GM12891 (cell line): ENCODE results near the gene FBRSL1.

Experiments used
- DNase-seq: peaks from one replicate; pipeline ENCODE4 v3.0.0; 2011; ENCODE audit warnings: low spot score; ENCODE audit not compliant: insufficient read length
- FAIRE-seq: peaks from 2 replicates; lab custom pipeline; 2011; peaks lifted over from hg19 to GRCh38; lab: Jason Lieb, UNC
- PAX5 ChIP-seq: IDR thresholded peaks from 2 replicates; pipeline ENCODE4 v1.6.1; 2011; ENCODE audit warnings: low read length, moderate library complexity, mild to moderate bottlenecking; ENCODE audit not compliant: insufficient read depth, severe bottlenecking
- POLR2A ChIP-seq: IDR thresholded peaks from 2 replicates; pipeline ENCODE4 v1.6.1; 2011; ENCODE audit warnings: low read depth, low read length, control low read depth
- POLR2AphosphoS5 ChIP-seq: IDR thresholded peaks from 2 replicates; pipeline ENCODE4 v1.6.1; 2011; ENCODE audit warnings: low read depth, low read length, control low read depth
- POU2F2 ChIP-seq: IDR thresholded peaks from 2 replicates; pipeline ENCODE4 v1.6.1; 2011; ENCODE audit warnings: low read depth, mild to moderate bottlenecking, control low read depth, low read length, moderate library complexity
- SPI1 ChIP-seq: IDR thresholded peaks from 2 replicates; pipeline ENCODE4 v1.6.1; 2011; ENCODE audit warnings: low read depth, low read length, control low read depth
- TAF1 ChIP-seq: IDR thresholded peaks from 2 replicates; pipeline ENCODE4 v1.6.1; 2011; ENCODE audit warnings: low read depth, low read length, control low read depth

The FBRSL1 gene

GRCh38 chr12:132488127-132489077, 1.5 kb upstream of the FBRSL1 start:
- DNase-seq (no peak), FAIRE-seq (peak; percentile 31)
- TF ChIP-seq SPI1 (no peak), POLR2A (no peak), POU2F2 (no peak), TAF1 (no peak), POLR2AphosphoS5 (no peak), PAX5 (no peak)

GRCh38 chr12:132489078-132489601, 811 bp upstream of the FBRSL1 start:
- FAIRE-seq = no peak
- DNase-seq = no peak
- TF ChIP-seq POU2F2 (no peak), PAX5 (no peak), POLR2A (no peak)

- DNase-seq = peak; percentile 61
- no peak for TF ChIP-seq POU2F2
- TF ChIP-seq TAF1 = no peak
- no peak for TF ChIP-seq POLR2AphosphoS5
- TF ChIP-seq SPI1 = no peak
- TF ChIP-seq PAX5 = no peak
- FAIRE-seq = peak; percentile 16
Measured at GRCh38 chr12:132490422-132491137, 629 bp downstream of the FBRSL1 start.

- TF ChIP-seq POLR2A (no peak), POU2F2 (no peak), PAX5 (no peak), TAF1 (no peak), POLR2AphosphoS5 (no peak), SPI1 (no peak)
- FAIRE-seq (peak; percentile 41), DNase-seq (no peak)
Measured at GRCh38 chr12:132491138-132491663, 1.2 kb downstream of the FBRSL1 start.

- DNase-seq (no peak), FAIRE-seq (no peak)
- no peak for TF ChIP-seq PAX5
- no peak for TF ChIP-seq SPI1
- TF ChIP-seq POLR2AphosphoS5 = no peak
- TF ChIP-seq TAF1 = no peak
- no peak for TF ChIP-seq POLR2A
- TF ChIP-seq POU2F2 = no peak
Measured at GRCh38 chr12:132491761-132492378, 1.9 kb downstream of the FBRSL1 start.

GRCh38 chr12:132492522-132492921, 2.6 kb downstream of the FBRSL1 start:
- DNase-seq = no peak
- FAIRE-seq = peak; percentile 85
- TF ChIP-seq POLR2AphosphoS5 (no peak), POLR2A (no peak), SPI1 (no peak), PAX5 (no peak), TAF1 (no peak), POU2F2 (no peak)

GRCh38 chr12:132492951-132493350, 3.0 kb downstream of the FBRSL1 start:
- DNase-seq (no peak), FAIRE-seq (no peak)
- no peak for TF ChIP-seq PAX5
- no peak for TF ChIP-seq POLR2AphosphoS5
- TF ChIP-seq POU2F2 = no peak
- no peak for TF ChIP-seq POLR2A
- no peak for TF ChIP-seq TAF1
- no peak for TF ChIP-seq SPI1

GRCh38 chr12:132493482-132494178, 3.7 kb downstream of the FBRSL1 start:
- FAIRE-seq (no peak), DNase-seq (no peak)
- TF ChIP-seq TAF1 = no peak
- TF ChIP-seq PAX5 = no peak
- no peak for TF ChIP-seq POLR2A
- no peak for TF ChIP-seq POLR2AphosphoS5
- no peak for TF ChIP-seq POU2F2
- no peak for TF ChIP-seq SPI1

- DNase-seq (no peak), FAIRE-seq (no peak)
- TF ChIP-seq TAF1 = no peak
- TF ChIP-seq POLR2A = no peak
- no peak for TF ChIP-seq POLR2AphosphoS5
- TF ChIP-seq PAX5 = no peak
- TF ChIP-seq SPI1 = no peak
- TF ChIP-seq POU2F2 = no peak
Measured at GRCh38 chr12:132494294-132495164, 4.6 kb downstream of the FBRSL1 start.
